Panc1 (cell line): ENCODE data around the gene LMNA. TPM values are rescaled to one million over a fixed set of nuclear protein-coding genes. Genes with fewer than 3 reads are reported as not detected.
"Not testable (repeated sequence)": the region's sequence is repeated elsewhere in the genome, so short reads cannot be mapped to it uniquely, and the experiment has no call there.

Experiments used
- ATAC-seq: fragments of 200-7000 bp; cut with Tn5 transposase; 2 replicates; pipeline ENCODE4 v1.9.1; 2020; ENCODE audit warnings: mild to moderate bottlenecking, moderate library complexity
- BruUV-seq: library from RNA; stranded (reverse); fragments of 400-500 nt; replicated peaks from 2 replicates; lab custom pipeline; 2021; lab: Mats Ljungman, UMichigan
- CTCF ChIA-PET: fragments of 300-600 bp; sonication (Branson Sonifier 250); formaldehyde crosslinking; loops from one replicate; lab custom pipeline; 2022; ENCODE audit warnings: antibody characterized with exemption; lab: Charles Lee
- POLR2A ChIA-PET: fragments of 300-600 bp; sonication (Branson Sonifier 250); formaldehyde crosslinking; loops from one replicate; lab custom pipeline; 2022; ENCODE audit warnings: antibody characterized with exemption; lab: Charles Lee
- DNase-seq: peaks from one replicate; pipeline ENCODE4 v3.0.0-alpha.2; 2010; ENCODE audit warnings: low read depth, low spot score
- H3K27ac ChIP-seq: 2 replicates; pipeline ENCODE4 v1.5.1; 2011; ENCODE audit warnings: mild to moderate bottlenecking, low read length, inconsistent platforms
- H3K27me3 ChIP-seq: fragments of 200-500 bp; sonication (Bioruptor generic); 2 replicates; pipeline ENCODE4 v1.6.0; 2014; ENCODE audit warnings: low read length, inconsistent platforms; ENCODE audit not compliant: control insufficient read depth, insufficient read depth
- H3K36me3 ChIP-seq: fragments of 200-500 bp; sonication (Bioruptor generic); 2 replicates; pipeline ENCODE4 v1.5.1; 2014; ENCODE audit warnings: inconsistent platforms, mild to moderate bottlenecking, low read length, moderate library complexity; ENCODE audit not compliant: control insufficient read depth, insufficient read depth
- H3K4me1 ChIP-seq: 2 replicates; pipeline ENCODE4 v1.5.1; 2011; ENCODE audit warnings: inconsistent platforms, mild to moderate bottlenecking, low read length, moderate library complexity; ENCODE audit not compliant: control insufficient read depth, insufficient read depth
- H3K4me3 ChIP-seq, 2 experiments: 2 replicates each; pipeline ENCODE4 v1.5.1; 2011 to 2012; ENCODE audit warnings: low read depth in 2 of 2, low read length in 2 of 2, mild to moderate bottlenecking in 2 of 2, inconsistent platforms in 1 of 2, moderate library complexity in 1 of 2
- H3K9me3 ChIP-seq: fragments of 200-500 bp; sonication (Bioruptor generic); 2 replicates; pipeline ENCODE4 v1.5.1; 2014; ENCODE audit warnings: low read depth, mild to moderate bottlenecking, inconsistent platforms, low read length, moderate library complexity; ENCODE audit not compliant: control insufficient read depth, insufficient read depth
- POLR2AphosphoS5 ChIP-seq: IDR thresholded peaks from 2 replicates; pipeline ENCODE4 v1.6.1; 2012; ENCODE audit warnings: mild to moderate bottlenecking, low read depth, low read length, moderate library complexity
- REST ChIP-seq, 2 experiments: IDR thresholded peaks; 2 replicates each; pipeline ENCODE4 v1.6.1; 2011 to 2012; ENCODE audit warnings: low read depth in 2 of 2, control low read depth in 1 of 2, low read length in 1 of 2, mild to moderate bottlenecking in 1 of 2, moderate library complexity in 1 of 2; ENCODE audit not compliant: insufficient read depth in 1 of 2
- SIN3A ChIP-seq: IDR thresholded peaks from 2 replicates; pipeline ENCODE4 v1.6.1; 2012; ENCODE audit warnings: low read depth, mild to moderate bottlenecking, low read length, moderate library complexity, borderline replicate concordance; ENCODE audit not compliant: insufficient read depth
- TCF7L2 ChIP-seq: IDR thresholded peaks from 2 replicates; pipeline ENCODE4 v1.6.1; 2011; ENCODE audit warnings: mild to moderate bottlenecking, low read depth, low read length, inconsistent platforms
- in situ Hi-C: cut with HindIII; loops from 2 replicates; pipeline ENCODE4 v1.10.0; 2016; ENCODE audit warnings: low sequenced_read_pairs, low pct_unique_long_range_greater_than_20kb
- intact Hi-C: fragments of 100-400 bp; cut with micrococcal nuclease; formaldehyde crosslinking; loops from one replicate; pipeline ENCODE4 v1.10.0; 2022; ENCODE audit not compliant: unreplicated experiment
- total RNA-seq: library from RNA; stranded (reverse); gene quantifications from one replicate; pipeline ENCODE4 v1.2.1, GENCODE V29; 2021; ENCODE audit not compliant: unreplicated experiment
- TF ChIP-seq, protein P1 (sequence below): fragments of 450-650 bp; IDR thresholded peaks from 2 replicates; pipeline ENCODE4 v1.5.1; 2017; ENCODE audit warnings: mild to moderate bottlenecking

LMNA gene
- total RNA-seq, 1 experiment from 2014 or later = 691 TPM

DNA sequence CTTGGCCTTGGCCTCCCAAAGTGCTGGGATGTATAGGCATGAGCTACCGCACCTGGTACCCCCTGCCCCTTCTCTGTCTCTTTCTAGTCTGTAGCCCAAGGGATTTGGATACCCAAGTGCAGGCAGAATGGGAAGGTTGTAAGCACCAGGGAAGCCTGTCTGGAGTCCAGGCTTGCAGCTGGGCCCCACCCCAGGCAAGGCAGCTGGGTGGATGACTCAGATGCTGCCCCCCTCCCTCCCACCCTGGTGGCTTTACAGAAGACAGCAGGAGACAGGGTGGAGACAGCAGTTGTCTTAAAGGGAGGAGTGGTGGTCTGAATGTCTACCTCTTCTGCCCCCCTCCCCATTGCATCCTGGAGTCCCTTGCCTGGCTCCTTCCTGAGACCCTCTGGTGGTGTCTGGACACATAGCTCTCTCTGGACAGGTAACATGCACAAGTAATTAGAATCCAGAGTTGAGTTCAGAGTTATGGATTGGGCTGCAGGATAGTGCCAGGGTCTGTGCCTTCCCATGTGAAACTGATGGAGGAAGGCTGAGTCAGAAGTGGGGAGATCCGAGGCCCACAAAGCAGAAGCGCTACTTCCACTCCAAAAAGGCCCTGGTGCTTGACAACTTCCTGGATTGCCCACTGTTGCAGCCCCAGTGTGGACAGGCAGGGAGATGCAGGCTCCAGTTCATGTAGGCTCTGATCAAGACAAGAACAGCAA lies 5.1 kb downstream of the LMNA start:
- intact Hi-C loops = no loop called here
- peaks cover 64% of the 10 kb centered on the region for H3K4me1 ChIP-seq
- BruUV-seq = no TSS peak
- in situ Hi-C loops = no loop called here
- TF ChIP-seq POLR2AphosphoS5 = no peak
- no peak for TF ChIP-seq SIN3A
- H3K36me3 ChIP-seq = peaks cover 8% of the 10 kb centered on the region
- POLR2A ChIA-PET = interaction anchor here (1.2 kb wide), 1 partner anchor 8 kb away, joined by 4 read pairs; no protein-coding TSS in a partner anchor
- peak overlapping the region; percentile 95 for H3K27ac ChIP-seq
- no peaks in the 10 kb centered on the region for H3K27me3 ChIP-seq
- CTCF ChIA-PET = interaction anchor here (0.6 to 1.8 kb wide), 3 partner anchors 9 to 22 kb away, joined by 3 to 8 read pairs (median 5); no protein-coding TSS in a partner anchor
- ATAC-seq = no peak
- DNase-seq = no peak
- H3K4me3 ChIP-seq = peak overlapping the region; percentile 8 to 58; a peak in 2 of 4 replicates
- no peaks in the 10 kb centered on the region for H3K9me3 ChIP-seq

- no peaks in the 10 kb centered on the region for H3K9me3 ChIP-seq
- BruUV-seq = no TSS peak
- DNase-seq = no peak
- H3K27me3 ChIP-seq = no peaks in the 10 kb centered on the region
- ChIA-PET POLR2A (no interaction called here), CTCF (interaction anchor here (1.5 to 1.8 kb wide), 2 partner anchors 8 to 9 kb away, joined by 5 to 8 read pairs; no protein-coding TSS in a partner anchor)
- intact Hi-C loops = no loop called here
- in situ Hi-C loops = no loop called here
- peak overlapping the region; percentile 95 for H3K27ac ChIP-seq
- peak overlapping the region in 1 of 2 experiments; percentile 58; a peak in 2 of 4 replicates for H3K4me3 ChIP-seq
- peaks cover 70% of the 10 kb centered on the region for H3K4me1 ChIP-seq
- ATAC-seq = no peak
- H3K36me3 ChIP-seq = peaks cover 4% of the 10 kb centered on the region
- TF ChIP-seq TCF7L2 (no peak), POLR2AphosphoS5 (no peak), REST (IDR thresholded peaks at IDR 0.05; ENCODE audit: insufficient read depth in 1 of 2, low read depth in 2 of 2, low read length in 1 of 2) (no peak), SIN3A (no peak)
- TF ChIP-seq, protein P1, sequence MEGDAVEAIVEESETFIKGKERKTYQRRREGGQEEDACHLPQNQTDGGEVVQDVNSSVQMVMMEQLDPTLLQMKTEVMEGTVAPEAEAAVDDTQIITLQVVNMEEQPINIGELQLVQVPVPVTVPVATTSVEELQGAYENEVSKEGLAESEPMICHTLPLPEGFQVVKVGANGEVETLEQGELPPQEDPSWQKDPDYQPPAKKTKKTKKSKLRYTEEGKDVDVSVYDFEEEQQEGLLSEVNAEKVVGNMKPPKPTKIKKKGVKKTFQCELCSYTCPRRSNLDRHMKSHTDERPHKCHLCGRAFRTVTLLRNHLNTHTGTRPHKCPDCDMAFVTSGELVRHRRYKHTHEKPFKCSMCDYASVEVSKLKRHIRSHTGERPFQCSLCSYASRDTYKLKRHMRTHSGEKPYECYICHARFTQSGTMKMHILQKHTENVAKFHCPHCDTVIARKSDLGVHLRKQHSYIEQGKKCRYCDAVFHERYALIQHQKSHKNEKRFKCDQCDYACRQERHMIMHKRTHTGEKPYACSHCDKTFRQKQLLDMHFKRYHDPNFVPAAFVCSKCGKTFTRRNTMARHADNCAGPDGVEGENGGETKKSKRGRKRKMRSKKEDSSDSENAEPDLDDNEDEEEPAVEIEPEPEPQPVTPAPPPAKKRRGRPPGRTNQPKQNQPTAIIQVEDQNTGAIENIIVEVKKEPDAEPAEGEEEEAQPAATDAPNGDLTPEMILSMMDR = no peak
Observed at GRCh38 chr1:156120318-156120717, 5.8 kb downstream of the LMNA start.

DNA sequence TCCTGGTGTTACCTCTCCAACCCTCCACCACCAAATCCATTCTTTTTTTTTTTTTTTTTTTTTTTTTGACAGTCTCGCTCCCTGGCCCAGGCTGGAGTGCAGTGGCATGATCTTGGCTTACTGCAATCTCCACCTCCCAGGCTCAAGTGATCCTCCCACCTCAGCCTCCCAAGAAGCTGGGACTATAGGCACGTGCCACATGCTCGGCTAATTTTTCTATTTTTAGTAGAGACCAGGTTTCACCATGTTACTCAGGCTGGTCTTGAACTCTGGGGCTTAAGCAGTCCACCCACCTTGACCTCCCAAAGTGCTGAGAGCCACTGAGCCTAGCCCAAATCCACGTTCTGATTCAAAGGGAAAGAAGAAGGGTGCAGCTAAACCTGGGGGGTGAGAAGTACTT lies 6.5 kb downstream of the LMNA start:
- DNase-seq, H3K9me3 ChIP-seq, BruUV-seq, intact Hi-C loops, in situ Hi-C loops, H3K36me3 ChIP-seq, ATAC-seq, H3K27me3 ChIP-seq: not testable (repeated sequence)
- ChIA-PET CTCF (interaction anchor here (0.6 kb wide), 1 partner anchor 22 kb away, joined by 4 read pairs; no protein-coding TSS in a partner anchor), POLR2A (interaction anchor here (0.7 kb wide), 1 partner anchor 192 kb away, joined by 15 read pairs; no protein-coding TSS in a partner anchor)
- peaks cover 73% of the 10 kb centered on the region for H3K4me1 ChIP-seq
- peak overlapping the region; percentile 95 for H3K27ac ChIP-seq
- peak overlapping the region in 1 of 2 experiments; percentile 58; a peak in 2 of 4 replicates for H3K4me3 ChIP-seq
